Adrenal gland (tissue), 12 donors: ENCODE data around the gene ALPK3. TPM values are rescaled to one million over a fixed set of nuclear protein-coding genes. Genes with fewer than 3 reads are reported as not detected.

Experiments
- DNase-seq, 7 donors: peaks; one replicate each; pipeline ENCODE4 v3.0.0-alpha.2; 2019 to 2020
- H3K27ac ChIP-seq, 5 donors: fragments of 200-600 bp; sonication (generic) in 4 of 5; 1 replicate in 3 of 5; 2 replicates in 2 of 5; pipeline versions ENCODE4 v1.5.1 to v1.8.0; 2016 to 2020; ENCODE audit warnings: mild to moderate bottlenecking in 1 of 5
- H3K27me3 ChIP-seq: fragments of 200-600 bp; 2 replicates; pipeline ENCODE4 v1.8.0; 2021
- H3K36me3 ChIP-seq, 2 donors: fragments of 200-600 bp; replicated peaks in 1 of 2; 1 replicate in 1 of 2; 2 replicates in 1 of 2; pipeline versions ENCODE4 v1.5.1 to v1.8.0; 2018 to 2022
- H3K4me1 ChIP-seq, 2 donors: fragments of 200-600 bp; replicated peaks in 1 of 2; 1 replicate in 1 of 2; 2 replicates in 1 of 2; pipeline versions ENCODE4 v1.5.1 to v1.8.0; 2018 to 2021
- H3K4me3 ChIP-seq, 4 donors: fragments of 200-600 bp; sonication (generic) in 3 of 4; one replicate each; pipeline ENCODE4 v1.5.1; 2016 to 2018
- H3K9me3 ChIP-seq, 3 donors: fragments of 200-600 bp; sonication (generic) in 1 of 3; replicated peaks in 1 of 3; 1 replicate in 2 of 3; 2 replicates in 1 of 3; pipeline versions ENCODE4 v1.5.1 to v1.8.0; 2016 to 2021
- CTCF ChIP-seq, 6 experiments: fragments of 450-650 bp in 4 of 6; fragments of 200-600 bp in 2 of 6; sonication (generic) in 1 of 6; IDR thresholded peaks; 1 replicate in 5 of 6; 2 replicates in 1 of 6; pipeline versions ENCODE4 v1.5.1 to v1.8.0; 2016 to 2021; ENCODE audit warnings: antibody characterized with exemption in 6 of 6, mild to moderate bottlenecking in 2 of 6, moderate library complexity in 1 of 6
- POLR2A ChIP-seq, 2 donors: fragments of 450-650 bp; IDR thresholded peaks; one replicate each; pipeline ENCODE4 v1.6.1; 2017; ENCODE audit warnings: antibody characterized with exemption in 2 of 2, mild to moderate bottlenecking in 2 of 2, moderate library complexity in 1 of 2
- WGBS, 4 donors: extraction: QIAGEN DNeasy Blood & Tissue Kit in 2 of 4; methylation state at CpG; one replicate each; pipeline versions ENCODE4 v1.1.5 to v1.1.7; 2013 to 2017; 5-methylcytosine and 5-hydroxymethylcytosine counted together
- intact Hi-C, 2 donors: fragments of 100-400 bp; cut with DNase I; formaldehyde crosslinking; loops; one replicate each; pipeline versions ENCODE4 v1.14.1 to v1.15.0; 2022 to 2023
- polyA plus RNA-seq, 3 donors: library from polyadenylated mRNA; stranded (reverse); fragments of 200-250 nt in 2 of 3; fragments of 350-450 nt in 1 of 3; fragmentation: Illumina TruSeq in 1 of 3; extraction: RNeasy Lipid Tissue Mini Kit (QIAGEN cat#74804) in 1 of 3; gene quantifications; one replicate each; pipeline ENCODE4 v1.2.3, GENCODE V29; 2013 to 2014
- total RNA-seq, 9 donors: library from RNA; depleted of rRNA in 4 of 9; stranded (reverse); fragments of >200 nt in 4 of 9; fragments of 120-200 nt in 1 of 9; fragmentation: NEBNext Ultra II Directional in 1 of 9; extraction: Animal tissue kit (Norgen Biotek cat#: 25700) in 1 of 9; gene quantifications; one replicate each; pipeline versions ENCODE4 v1.1.0 to v1.2.4, GENCODE V29; 2013 to 2023
- donor health status: healthy with polysubstance abuse.
- donor health status: Bipolar disorder and iron deficiency.
- donor health status: DM: yes; HTN: yes; CAD: no.
- donor health status: DM: no; HTN: no; CAD: no.
- donor health status: DM: no; HTN: no; CAD: no.
- donor health status: DM: yes; HTN: yes; CAD: no.

The ALPK3 gene
- total and polyA plus RNA-seq, 12 donors: 5.8 to 39.3 (median 15.9) TPM

- H3K27ac ChIP-seq: no peak overlapping the region
- H3K4me3 ChIP-seq: no peak overlapping the region
- intact Hi-C loops: no loop called here
- H3K9me3 ChIP-seq: no peaks in the 10 kb centered on the region
- no peaks in the 10 kb centered on the region for H3K4me1 ChIP-seq
- TF ChIP-seq CTCF (IDR thresholded peaks at IDR 0.05) (no peak), POLR2A (IDR thresholded peaks at IDR 0.05) (no peak)
- H3K27me3 ChIP-seq: no peaks in the 10 kb centered on the region
- H3K36me3 ChIP-seq: peaks cover 0 to 20% of the 10 kb centered on the region in 2 donors
- DNase-seq: no peak
- WGBS, 4 donors: 90 to 96% (median 93%) methylated on average over 2 to 15 of the region's 15 CpGs; no CpG with 5 or more reads in 1 of the 4 donors
Measured at GRCh38 chr15:84857418-84858004, 40.4 kb downstream of the ALPK3 start.

GRCh38 chr15:84858231-84858630, 41.1 kb downstream of the ALPK3 start:
- H3K9me3 ChIP-seq: no peaks in the 10 kb centered on the region
- intact Hi-C loops: no loop called here
- H3K27me3 ChIP-seq: no peaks in the 10 kb centered on the region
- DNase-seq: no peak
- 82 to 87% (median 85%) methylated on average over 5 to 11 of the region's 11 CpGs for WGBS, 4 donors
- H3K27ac ChIP-seq: no peak overlapping the region
- TF ChIP-seq POLR2A (IDR thresholded peaks at IDR 0.05) (no peak), CTCF (IDR thresholded peaks at IDR 0.05) (no peak)
- no peak overlapping the region for H3K4me3 ChIP-seq
- no peaks in the 10 kb centered on the region for H3K4me1 ChIP-seq
- peaks cover 0 to 20% of the 10 kb centered on the region in 2 donors for H3K36me3 ChIP-seq

- H3K4me3 ChIP-seq: no peak overlapping the region
- no peak overlapping the region for H3K27ac ChIP-seq
- no peaks in the 10 kb centered on the region for H3K9me3 ChIP-seq
- no peaks in the 10 kb centered on the region for H3K4me1 ChIP-seq
- 91 to 96% (median 94%) methylated on average over 5 to 8 of the region's 8 CpGs for WGBS, 4 donors
- no peaks in the 10 kb centered on the region for H3K27me3 ChIP-seq
- intact Hi-C loops: no loop called here
- no peak for TF ChIP-seq CTCF (IDR thresholded peaks at IDR 0.05)
- TF ChIP-seq POLR2A (IDR thresholded peaks at IDR 0.05): no peak
- peaks cover 0 to 24% of the 10 kb centered on the region in 2 donors for H3K36me3 ChIP-seq
- no peak for DNase-seq
Measured at GRCh38 chr15:84859144-84859543, 42.0 kb downstream of the ALPK3 start.

- TF ChIP-seq CTCF (IDR thresholded peaks at IDR 0.05) (no peak), POLR2A (IDR thresholded peaks at IDR 0.05) (no peak)
- no peak overlapping the region for H3K4me3 ChIP-seq
- H3K4me1 ChIP-seq: no peaks in the 10 kb centered on the region
- WGBS, 4 donors: 88 to 97% (median 93%) methylated on average over 7 to 15 of the region's 15 CpGs; no CpG with 5 or more reads in 1 of the 4 donors
- no peaks in the 10 kb centered on the region for H3K9me3 ChIP-seq
- intact Hi-C loops: loop anchor here in 1 of 2 donors (10.0 kb wide), 1 partner anchor 65 kb away; no protein-coding TSS in a partner anchor
- no peak overlapping the region for H3K27ac ChIP-seq
- no peak for DNase-seq
- H3K27me3 ChIP-seq: no peaks in the 10 kb centered on the region
- H3K36me3 ChIP-seq: peaks cover 0 to 24% of the 10 kb centered on the region in 2 donors
Measured at GRCh38 chr15:84859651-84860050, 42.5 kb downstream of the ALPK3 start.
